Stimulated activated CD4-positive, alpha-beta T cell treated with anti-CD3 and anti-CD28 coated beads, Interleukin-12 subunit alpha, Interleukin-12 subunit beta, amount 100 ng/mL, for 4 hours (primary cell): ENCODE results near the gene COL4A2.

Source experiments
- DNase-seq: peaks from one replicate; pipeline ENCODE4 v3.0.0-alpha.2; 2020

COL4A2 gene

GRCh38 chr13:110323172-110323891 lies 16.2 kb downstream of the COL4A2 start:
- no peak for DNase-seq

GRCh38 chr13:110324026-110324749 lies 17.1 kb downstream of the COL4A2 start:
- DNase-seq, result no peak

GRCh38 chr13:110326263-110326904 lies 19.3 kb downstream of the COL4A2 start:
- DNase-seq, result no peak

GRCh38 chr13:110327051-110327721 lies 20.1 kb downstream of the COL4A2 start:
- DNase-seq, result no peak

- DNase-seq, result no peak
These were observed 21.5 kb downstream of the COL4A2 start for GRCh38 chr13:110328573-110328972.

- no peak for DNase-seq
These were observed 22.2 kb downstream of the COL4A2 start for GRCh38 chr13:110329258-110329657.

GRCh38 chr13:110329798-110330461 lies 22.8 kb downstream of the COL4A2 start:
- DNase-seq, result no peak

GRCh38 chr13:110330491-110331011 lies 23.5 kb downstream of the COL4A2 start:
- no peak for DNase-seq

GRCh38 chr13:110331362-110331761 lies 24.3 kb downstream of the COL4A2 start:
- DNase-seq, result no peak

- DNase-seq, result no peak
These were observed 25.7 kb downstream of the COL4A2 start for GRCh38 chr13:110332750-110333149.

GRCh38 chr13:110333837-110334236 lies 26.8 kb downstream of the COL4A2 start:
- DNase-seq, result no peak

- no peak for DNase-seq
These were observed 27.2 kb downstream of the COL4A2 start for GRCh38 chr13:110334256-110334655.

GRCh38 chr13:110334841-110335490 lies 27.9 kb downstream of the COL4A2 start:
- DNase-seq, result no peak

- DNase-seq, result no peak
These were observed 29.0 kb downstream of the COL4A2 start for GRCh38 chr13:110336108-110336507.

GRCh38 chr13:110336681-110337080 lies 29.6 kb downstream of the COL4A2 start:
- DNase-seq, result no peak

- no peak for DNase-seq
These were observed 30.2 kb downstream of the COL4A2 start for GRCh38 chr13:110337247-110337646.

GRCh38 chr13:110338441-110339101 lies 31.5 kb downstream of the COL4A2 start:
- DNase-seq, result no peak

GRCh38 chr13:110339263-110339662 lies 32.2 kb downstream of the COL4A2 start:
- DNase-seq, result no peak

- DNase-seq, result no peak
These were observed 33.0 kb downstream of the COL4A2 start for GRCh38 chr13:110339975-110340550.

GRCh38 chr13:110340812-110341444 lies 33.8 kb downstream of the COL4A2 start:
- peak; percentile 47 for DNase-seq
